Progenitor cell of endocrine pancreas (in vitro differentiated cells): ENCODE results near the gene RAB37. TPM values are rescaled to one million over a fixed set of nuclear protein-coding genes. Genes with fewer than 3 reads are reported as not detected.
A peak's percentile ranks its signal among the peaks of the same experiment; 100 is the strongest.

Source experiments
- DNase-seq: peaks from one replicate; pipeline ENCODE4 v3.0.0; 2021; ENCODE audit warnings: low spot score; ENCODE audit not compliant: unreplicated experiment
- H3K27ac Mint-ChIP-seq: 2 replicates; pipeline ENCODE4 v1.8.0; 2021; ENCODE audit warnings: mild to moderate bottlenecking, moderate library complexity, mixed read lengths
- H3K27me3 Mint-ChIP-seq: 2 replicates; pipeline ENCODE4 v1.8.0; 2021; ENCODE audit warnings: mixed read lengths
- H3K36me3 Mint-ChIP-seq: 2 replicates; pipeline ENCODE4 v1.8.0; 2022; ENCODE audit warnings: mixed read lengths; ENCODE audit not compliant: insufficient read depth
- H3K4me1 Mint-ChIP-seq: 2 replicates; pipeline ENCODE4 v1.8.0; 2021; ENCODE audit warnings: low read depth, mixed read lengths
- H3K4me3 Mint-ChIP-seq: 2 replicates; pipeline ENCODE4 v1.8.0; 2021; ENCODE audit warnings: low read depth, mild to moderate bottlenecking, moderate library complexity, mixed read lengths
- H3K9me3 Mint-ChIP-seq: 2 replicates; pipeline ENCODE4 v1.8.0; 2021; ENCODE audit warnings: low read depth, mixed read lengths
- microRNA-seq: library from miRNA; unstranded; fragments of <30 nt; microRNA quantifications from one replicate; pipeline ENCODE4 v1.1.0, GENCODE V29; 2020; ENCODE audit warnings: borderline number of aligned reads; ENCODE audit not compliant: unreplicated experiment
- total RNA-seq: library from RNA; stranded (reverse); gene quantifications from 2 replicates; pipeline ENCODE4 v1.2.1, GENCODE V29; 2021
- TF ChIP-seq, protein P1 (sequence below): fragments of 200-600 bp; sonication (generic); IDR thresholded peaks from one replicate; pipeline ENCODE4 v1.5.0; 2021; ENCODE audit warnings: antibody characterized with exemption, mild to moderate bottlenecking; ENCODE audit not compliant: unreplicated experiment

Gene RAB37
- total RNA-seq, 1 donor from 2014 or later, result 3.2 TPM

DNA sequence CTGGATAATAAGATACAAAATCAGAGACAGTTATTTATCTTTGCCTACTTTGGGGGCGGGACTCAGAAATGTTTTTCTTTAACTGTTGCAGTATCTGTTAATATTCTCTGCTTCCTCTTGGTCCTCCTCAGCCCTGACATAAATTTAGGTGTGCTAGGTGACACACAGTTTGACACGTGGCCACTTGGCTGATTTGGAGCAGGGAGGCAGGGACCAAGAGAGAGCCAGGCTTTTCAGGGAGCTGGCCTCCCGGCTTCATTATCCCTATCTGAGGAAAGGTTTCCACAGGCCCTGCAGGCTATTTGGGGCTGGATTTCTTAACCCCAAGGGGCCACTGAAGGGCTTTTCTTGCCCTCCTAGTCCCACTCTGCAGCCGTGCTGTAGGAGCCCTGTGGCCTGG lies 59.2 kb downstream of the RAB37 start:
- peaks cover 14% of the 10 kb centered on the region for H3K36me3 Mint-ChIP-seq

DNA sequence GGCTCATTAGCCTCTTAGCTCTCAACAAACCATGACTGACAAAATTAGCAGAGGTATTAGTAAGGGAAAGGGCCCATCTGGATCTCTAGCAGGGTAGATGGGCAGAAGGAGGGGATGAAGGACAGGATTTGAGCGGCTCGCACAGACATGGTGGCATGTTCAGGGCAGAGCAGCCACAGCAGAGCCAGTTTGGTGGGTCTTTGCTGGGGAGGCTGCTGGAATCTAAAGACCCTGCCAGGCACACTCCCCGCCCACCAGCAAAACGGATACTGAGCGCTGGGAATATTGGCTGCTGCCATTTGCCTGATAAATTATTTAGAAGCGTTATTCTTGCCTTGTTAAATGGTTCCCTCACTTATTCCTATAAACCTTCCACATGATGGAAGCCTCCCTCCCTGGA lies 59.8 kb downstream of the RAB37 start:
- DNase-seq, result no peak
- no peak overlapping the region for H3K4me3 Mint-ChIP-seq
- H3K27me3 Mint-ChIP-seq, result no peaks in the 10 kb centered on the region
- H3K27ac Mint-ChIP-seq, result no peak overlapping the region
- no peaks in the 10 kb centered on the region for H3K9me3 Mint-ChIP-seq
- TF ChIP-seq, protein P1, sequence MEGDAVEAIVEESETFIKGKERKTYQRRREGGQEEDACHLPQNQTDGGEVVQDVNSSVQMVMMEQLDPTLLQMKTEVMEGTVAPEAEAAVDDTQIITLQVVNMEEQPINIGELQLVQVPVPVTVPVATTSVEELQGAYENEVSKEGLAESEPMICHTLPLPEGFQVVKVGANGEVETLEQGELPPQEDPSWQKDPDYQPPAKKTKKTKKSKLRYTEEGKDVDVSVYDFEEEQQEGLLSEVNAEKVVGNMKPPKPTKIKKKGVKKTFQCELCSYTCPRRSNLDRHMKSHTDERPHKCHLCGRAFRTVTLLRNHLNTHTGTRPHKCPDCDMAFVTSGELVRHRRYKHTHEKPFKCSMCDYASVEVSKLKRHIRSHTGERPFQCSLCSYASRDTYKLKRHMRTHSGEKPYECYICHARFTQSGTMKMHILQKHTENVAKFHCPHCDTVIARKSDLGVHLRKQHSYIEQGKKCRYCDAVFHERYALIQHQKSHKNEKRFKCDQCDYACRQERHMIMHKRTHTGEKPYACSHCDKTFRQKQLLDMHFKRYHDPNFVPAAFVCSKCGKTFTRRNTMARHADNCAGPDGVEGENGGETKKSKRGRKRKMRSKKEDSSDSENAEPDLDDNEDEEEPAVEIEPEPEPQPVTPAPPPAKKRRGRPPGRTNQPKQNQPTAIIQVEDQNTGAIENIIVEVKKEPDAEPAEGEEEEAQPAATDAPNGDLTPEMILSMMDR, result no peak
- peaks cover 11% of the 10 kb centered on the region for H3K36me3 Mint-ChIP-seq
- H3K4me1 Mint-ChIP-seq, result no peaks in the 10 kb centered on the region

More for the DNA sequence above, 59.2 kb downstream of the RAB37 start:
- TF ChIP-seq, protein P1, result no peak
- Mint-ChIP-seq H3K27me3 (no peaks in the 10 kb centered on the region), H3K4me3 (no peak overlapping the region), H3K9me3 (no peaks in the 10 kb centered on the region), H3K4me1 (no peaks in the 10 kb centered on the region), H3K27ac (no peak overlapping the region)
- no peak for DNase-seq

Small RNA genes lying within 50 kb of the gene (microRNA-seq; reads per million reads assigned to microRNA genes)
- 203 reads per million, percentile 64 among the genes with 10 or more reads in this experiment for gene MIR3615

Other genes with a start within 250 kb of the RAB37 start
- not detected in 2 replicates for gene CD300LB, start 205.8 kb upstream of the RAB37 start, total RNA-seq
- gene CD300C, start 191.1 kb upstream of the RAB37 start, total RNA-seq, result not detected in 2 replicates
- not detected in 2 replicates for gene CD300H, start 169.7 kb upstream of the RAB37 start, total RNA-seq
- not detected in 2 replicates for gene CD300LD, start 145.0 kb upstream of the RAB37 start, total RNA-seq
- gene CD300E, start 113.5 kb upstream of the RAB37 start, total RNA-seq, result not detected in 2 replicates
- not detected in 2 replicates for gene CD300LF, start 24.3 kb upstream of the RAB37 start, total RNA-seq
- 135 and 143 TPM in 2 replicates for gene NHERF1, start 11.4 kb downstream of the RAB37 start, total RNA-seq
- gene NAT9, start 39.1 kb downstream of the RAB37 start, total RNA-seq, result 59.6 and 60.2 TPM in 2 replicates
- gene GRIN2C, start 122.6 kb downstream of the RAB37 start, total RNA-seq, result 0.57 and 0.84 TPM in 2 replicates
- gene FDXR, start 135.7 kb downstream of the RAB37 start, total RNA-seq, result 16.9 and 18.2 TPM in 2 replicates
- 0.14 and 0.42 TPM in 2 replicates for gene FADS6, start 156.4 kb downstream of the RAB37 start, total RNA-seq
- 0.18 and 0.19 TPM in 2 replicates for gene USH1G, start 186.0 kb downstream of the RAB37 start, total RNA-seq
- gene OTOP2, start 187.0 kb downstream of the RAB37 start, total RNA-seq, result not detected in 2 replicates
- gene OTOP3, start 198.6 kb downstream of the RAB37 start, total RNA-seq, result 0.57 and 0.67 TPM in 2 replicates
- 94.2 and 101 TPM in 2 replicates for gene HID1, start 235.5 kb downstream of the RAB37 start, total RNA-seq